ENCODE data around the gene STMP1.
"Not testable (repeated sequence)": the region's sequence is repeated elsewhere in the genome, so short reads cannot be mapped to it uniquely, and the experiment has no call there.

STMP1 gene

GRCh38 chr7:135673360-135673706 lies 11.0 kb downstream of the STMP1 start:
- no peak for DNase-seq

GRCh38 chr7:135678612-135679575 lies 16.6 kb downstream of the STMP1 start:
- Mint-ChIP-seq H3K4me1 (peaks cover 4% of the 10 kb centered on the region), H3K9me3 (no peaks in the 10 kb centered on the region), H3K27me3 (no peaks in the 10 kb centered on the region), H3K36me3 (ENCODE audit: low read depth) (peaks cover 11% of the 10 kb centered on the region), H3K27ac (no peak overlapping the region), H3K4me3 (no peak overlapping the region)
- ATAC-seq, result no peak
- DNase-seq, result no peak

More at GRCh38 chr7:135673360-135673706, 11.0 kb downstream of the STMP1 start:
- Mint-ChIP-seq H3K27me3 (no peaks in the 10 kb centered on the region), H3K4me1 (peaks cover 16% of the 10 kb centered on the region), H3K9me3 (peaks cover 4% of the 10 kb centered on the region), H3K27ac (no peak overlapping the region), H3K4me3 (no peak overlapping the region), H3K36me3 (ENCODE audit: low read depth) (peaks cover 29% of the 10 kb centered on the region)
- ATAC-seq, result no peak

DNA sequence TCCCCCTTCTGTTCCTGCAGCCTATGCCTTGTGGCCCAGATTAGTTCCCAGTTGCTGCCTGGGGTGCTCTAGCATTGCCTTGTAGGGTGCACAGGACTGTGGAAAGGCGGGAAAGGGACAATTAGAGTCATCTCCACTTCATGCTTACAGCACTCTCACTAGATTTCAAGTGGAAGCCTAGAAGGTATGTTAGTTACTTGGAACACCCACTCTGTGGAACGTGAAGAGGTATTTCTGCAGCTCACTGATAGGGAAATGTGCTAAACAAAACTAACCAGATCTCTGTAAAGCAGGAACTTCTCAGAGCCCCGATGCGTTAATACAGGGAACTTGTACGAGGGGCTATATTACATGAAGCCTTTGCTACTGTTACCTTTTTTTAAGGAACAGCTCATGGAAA lies 19.4 kb downstream of the STMP1 start:
- peaks cover 4% of the 10 kb centered on the region for H3K4me1 Mint-ChIP-seq
- no peaks in the 10 kb centered on the region for H3K27me3 Mint-ChIP-seq
- H3K27ac Mint-ChIP-seq, result no peak overlapping the region
- DNase-seq (no peak), ATAC-seq (no peak)
- H3K36me3 Mint-ChIP-seq (ENCODE audit: low read depth), result peaks cover 4% of the 10 kb centered on the region
- H3K9me3 Mint-ChIP-seq, result no peaks in the 10 kb centered on the region
- no peak overlapping the region for H3K4me3 Mint-ChIP-seq

GRCh38 chr7:135682191-135682590 lies 19.9 kb downstream of the STMP1 start:
- Mint-ChIP-seq H3K36me3 (ENCODE audit: low read depth) (peaks cover 4% of the 10 kb centered on the region), H3K27ac (no peak overlapping the region), H3K4me1 (peaks cover 4% of the 10 kb centered on the region), H3K4me3 (no peak overlapping the region), H3K9me3 (no peaks in the 10 kb centered on the region), H3K27me3 (no peaks in the 10 kb centered on the region)
- ATAC-seq, result no peak
- no peak for DNase-seq

DNA sequence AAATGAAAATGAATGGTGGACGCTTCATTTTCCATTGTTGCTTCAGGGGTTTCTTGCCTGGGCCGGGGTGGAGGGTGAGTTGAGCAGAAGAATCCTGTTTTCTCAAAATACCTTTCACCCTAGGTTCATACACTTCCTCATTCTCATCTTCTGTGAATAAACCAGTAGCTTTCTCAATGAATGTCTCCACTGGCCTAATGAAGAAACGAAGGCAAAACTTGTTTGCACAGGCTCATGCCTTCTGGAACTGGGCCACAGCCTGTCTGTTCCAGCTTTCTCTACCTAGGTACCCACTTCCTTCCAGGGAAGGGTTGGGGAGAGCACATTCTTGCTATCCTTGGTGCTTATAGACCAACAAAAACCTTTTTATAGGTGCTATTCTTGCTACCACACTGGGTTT lies 21.3 kb downstream of the STMP1 start:
- ATAC-seq (no peak), DNase-seq (no peak)
- Mint-ChIP-seq H3K27me3 (no peaks in the 10 kb centered on the region), H3K27ac (no peak overlapping the region), H3K36me3 (ENCODE audit: low read depth) (peaks cover 2% of the 10 kb centered on the region), H3K4me1 (peaks cover 4% of the 10 kb centered on the region), H3K9me3 (no peaks in the 10 kb centered on the region), H3K4me3 (no peak overlapping the region)

DNA sequence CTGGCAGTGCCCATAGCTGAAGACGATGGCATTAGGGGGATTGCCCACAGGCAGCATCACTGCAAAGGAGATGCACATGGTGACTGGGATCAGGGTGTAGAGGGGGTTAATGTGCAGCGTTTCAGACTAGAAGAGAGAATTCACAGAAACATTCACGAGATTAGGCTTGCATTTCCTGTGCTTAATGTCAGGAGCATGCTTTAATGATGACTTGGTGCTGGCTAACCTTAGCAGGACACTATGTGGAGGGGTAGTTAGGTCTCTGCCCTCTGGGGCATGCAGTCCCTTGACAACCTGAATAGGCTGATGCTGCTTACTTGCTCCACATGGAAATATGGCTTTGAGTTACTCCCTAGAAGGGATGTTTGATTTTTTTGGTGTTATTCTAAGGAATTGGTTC lies 21.8 kb downstream of the STMP1 start:
- no peaks in the 10 kb centered on the region for H3K27me3 Mint-ChIP-seq
- H3K36me3 Mint-ChIP-seq (ENCODE audit: low read depth), result peaks cover 2% of the 10 kb centered on the region
- H3K4me3 Mint-ChIP-seq, result no peak overlapping the region
- H3K4me1 Mint-ChIP-seq, result peaks cover 4% of the 10 kb centered on the region
- no peak overlapping the region for H3K27ac Mint-ChIP-seq
- ATAC-seq, result no peak
- DNase-seq, result no peak
- H3K9me3 Mint-ChIP-seq, result no peaks in the 10 kb centered on the region

GRCh38 chr7:135684699-135685098 lies 22.4 kb downstream of the STMP1 start:
- no peak for DNase-seq
- Mint-ChIP-seq H3K4me1 (peaks cover 4% of the 10 kb centered on the region), H3K27ac (no peak overlapping the region), H3K36me3 (ENCODE audit: low read depth) (peaks cover 2% of the 10 kb centered on the region), H3K9me3 (no peaks in the 10 kb centered on the region), H3K4me3 (no peak overlapping the region), H3K27me3 (no peaks in the 10 kb centered on the region)
- no peak for ATAC-seq

- DNase-seq (no peak), ATAC-seq (no peak)
- Mint-ChIP-seq H3K27me3 (no peaks in the 10 kb centered on the region), H3K4me3 (no peak overlapping the region), H3K36me3 (ENCODE audit: low read depth) (peaks cover 5% of the 10 kb centered on the region), H3K4me1 (peaks cover 2% of the 10 kb centered on the region), H3K27ac (no peak overlapping the region), H3K9me3 (no peaks in the 10 kb centered on the region)
These were observed 23.2 kb downstream of the STMP1 start for GRCh38 chr7:135685306-135686084.

DNA sequence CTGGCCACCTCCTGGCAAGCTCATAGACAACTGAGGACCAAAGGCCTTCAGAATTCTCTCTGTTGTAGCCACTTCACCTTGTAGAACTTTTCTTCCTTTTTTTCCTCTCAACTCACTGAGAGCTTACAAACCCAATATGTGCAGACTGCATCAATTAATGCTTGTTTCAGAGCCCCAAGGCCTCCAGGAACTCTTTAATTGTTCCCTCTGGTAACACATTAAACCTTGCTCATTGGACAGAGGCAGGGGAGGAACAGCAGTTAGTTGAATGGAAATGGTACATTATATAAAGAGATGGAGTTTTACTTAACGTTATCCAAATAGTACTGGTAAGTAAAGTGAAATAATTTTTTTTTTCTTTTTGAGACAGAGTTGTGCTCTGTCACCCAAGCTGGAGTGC lies 25.2 kb downstream of the STMP1 start:
- Mint-ChIP-seq H3K4me3 (no peak overlapping the region), H3K36me3 (ENCODE audit: low read depth) (peaks cover 8% of the 10 kb centered on the region), H3K4me1 (no peaks in the 10 kb centered on the region), H3K27ac (no peak overlapping the region), H3K27me3 (no peaks in the 10 kb centered on the region), H3K9me3 (no peaks in the 10 kb centered on the region)
- no peak for DNase-seq
- no peak for ATAC-seq

DNA sequence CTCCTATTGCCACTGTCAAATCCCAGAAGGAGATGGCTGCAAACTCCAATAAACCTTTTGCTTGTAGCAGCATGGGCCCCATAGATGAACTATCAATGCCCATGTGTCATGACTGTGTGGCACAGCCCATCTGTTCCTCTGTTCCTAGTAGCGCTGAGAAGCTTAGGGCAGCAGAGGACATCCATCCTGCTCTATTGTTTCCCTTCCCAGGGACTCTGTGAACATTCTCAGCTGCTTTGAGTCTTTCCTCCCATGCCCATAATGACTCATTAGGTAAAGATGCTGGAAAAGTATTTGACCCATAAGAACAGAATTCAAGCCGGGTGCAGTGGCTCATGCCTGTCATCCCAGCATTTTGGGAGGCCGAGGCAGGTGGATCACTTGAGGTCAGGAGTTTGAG lies 28.3 kb downstream of the STMP1 start:
- no peaks in the 10 kb centered on the region for H3K4me1 Mint-ChIP-seq
- ATAC-seq, result no peak
- no peak overlapping the region for H3K4me3 Mint-ChIP-seq
- no peak for DNase-seq
- no peak overlapping the region for H3K27ac Mint-ChIP-seq
- H3K9me3 Mint-ChIP-seq, result no peaks in the 10 kb centered on the region
- peaks cover 8% of the 10 kb centered on the region for H3K36me3 Mint-ChIP-seq (ENCODE audit: low read depth)
- no peaks in the 10 kb centered on the region for H3K27me3 Mint-ChIP-seq

- H3K4me1 Mint-ChIP-seq, result no peaks in the 10 kb centered on the region
- H3K27me3 Mint-ChIP-seq, result no peaks in the 10 kb centered on the region
- no peak overlapping the region for H3K27ac Mint-ChIP-seq
- H3K9me3 Mint-ChIP-seq, result no peaks in the 10 kb centered on the region
- peaks cover 8% of the 10 kb centered on the region for H3K36me3 Mint-ChIP-seq (ENCODE audit: low read depth)
- DNase-seq (no peak), ATAC-seq (no peak)
- H3K4me3 Mint-ChIP-seq, result no peak overlapping the region
These were observed 29.7 kb downstream of the STMP1 start for GRCh38 chr7:135692055-135692454.

- H3K27ac Mint-ChIP-seq; H3K4me3 Mint-ChIP-seq; H3K36me3 Mint-ChIP-seq (ENCODE audit: low read depth); ATAC-seq; DNase-seq; H3K4me1 Mint-ChIP-seq; H3K27me3 Mint-ChIP-seq; H3K9me3 Mint-ChIP-seq: not testable (repeated sequence)
These were observed 30.3 kb downstream of the STMP1 start for GRCh38 chr7:135692606-135693005.

DNA sequence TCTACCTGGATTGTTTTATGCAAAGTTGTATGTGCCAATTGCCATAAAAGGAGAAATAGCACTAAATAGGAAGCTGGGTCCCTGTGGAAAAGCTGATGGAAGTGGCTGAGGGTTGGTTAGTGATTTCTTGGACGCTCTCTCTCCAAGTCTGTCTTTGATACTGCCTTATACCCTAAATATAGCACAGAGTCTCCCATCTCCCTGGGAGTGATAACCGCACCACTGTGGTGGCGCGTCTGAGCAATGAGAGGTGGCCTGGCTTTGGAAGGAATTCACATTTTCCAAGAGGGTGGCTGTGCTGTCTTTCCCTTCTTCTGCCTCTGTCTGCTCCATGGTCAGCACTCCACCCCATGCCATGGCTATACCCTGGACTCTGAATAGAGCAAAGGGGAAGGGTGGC lies 31.2 kb downstream of the STMP1 start:
- H3K27me3 Mint-ChIP-seq, result no peaks in the 10 kb centered on the region
- H3K9me3 Mint-ChIP-seq, result no peaks in the 10 kb centered on the region
- DNase-seq (no peak), ATAC-seq (no peak)
- no peak overlapping the region for H3K27ac Mint-ChIP-seq
- H3K4me3 Mint-ChIP-seq, result no peak overlapping the region
- H3K36me3 Mint-ChIP-seq (ENCODE audit: low read depth), result peaks cover 8% of the 10 kb centered on the region
- no peaks in the 10 kb centered on the region for H3K4me1 Mint-ChIP-seq

GRCh38 chr7:135697276-135698049 lies 35.1 kb downstream of the STMP1 start:
- H3K4me1 Mint-ChIP-seq, result no peaks in the 10 kb centered on the region

More at GRCh38 chr7:135697276-135698049, 35.1 kb downstream of the STMP1 start:
- ATAC-seq (no peak), DNase-seq (no peak)
- Mint-ChIP-seq H3K27ac (no peak overlapping the region), H3K4me3 (no peak overlapping the region), H3K27me3 (no peaks in the 10 kb centered on the region), H3K9me3 (no peaks in the 10 kb centered on the region), H3K36me3 (ENCODE audit: low read depth) (peaks cover under 1% of the 10 kb centered on the region)

All from activated naive CD8-positive, alpha-beta T cell treated with anti-CD3 and anti-CD28 coated beads, Interleukin-2, amount 50 U/mL, for 24 hours (primary cell).